AG09319 (cell line): ENCODE results near the gene PRKG1.

Source experiments
- DNase-seq: peaks from one replicate; pipeline ENCODE4 v3.0.0-alpha.2; 2010; ENCODE audit warnings: low read depth; ENCODE audit errors: extremely low read depth
- TF ChIP-seq, protein P1 (sequence below): IDR thresholded peaks from 2 replicates; pipeline ENCODE4 v1.5.1; 2011; ENCODE audit warnings: low read depth, mild to moderate bottlenecking, inconsistent platforms, low read length, moderate library complexity

The PRKG1 gene

DNA sequence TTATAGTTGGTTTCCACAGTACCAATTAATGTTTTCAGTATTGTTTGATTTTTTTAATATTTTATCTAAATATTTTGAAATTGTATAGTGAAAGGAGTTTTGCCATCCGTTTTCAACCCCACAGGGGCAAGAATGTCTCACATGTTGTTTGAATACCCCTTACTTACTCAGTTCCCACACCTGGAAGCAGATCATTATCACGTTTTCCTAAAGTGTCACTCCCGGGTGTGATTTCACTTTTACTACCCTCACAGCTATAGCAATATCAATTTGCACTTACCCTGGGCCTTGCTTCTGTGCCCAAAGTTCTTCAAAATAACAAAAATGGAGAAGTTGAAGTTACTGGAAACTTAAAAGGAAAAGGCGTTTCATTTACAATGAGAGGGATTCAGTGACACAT, 397.0 kb downstream of the PRKG1 start:
- TF ChIP-seq, protein P1, sequence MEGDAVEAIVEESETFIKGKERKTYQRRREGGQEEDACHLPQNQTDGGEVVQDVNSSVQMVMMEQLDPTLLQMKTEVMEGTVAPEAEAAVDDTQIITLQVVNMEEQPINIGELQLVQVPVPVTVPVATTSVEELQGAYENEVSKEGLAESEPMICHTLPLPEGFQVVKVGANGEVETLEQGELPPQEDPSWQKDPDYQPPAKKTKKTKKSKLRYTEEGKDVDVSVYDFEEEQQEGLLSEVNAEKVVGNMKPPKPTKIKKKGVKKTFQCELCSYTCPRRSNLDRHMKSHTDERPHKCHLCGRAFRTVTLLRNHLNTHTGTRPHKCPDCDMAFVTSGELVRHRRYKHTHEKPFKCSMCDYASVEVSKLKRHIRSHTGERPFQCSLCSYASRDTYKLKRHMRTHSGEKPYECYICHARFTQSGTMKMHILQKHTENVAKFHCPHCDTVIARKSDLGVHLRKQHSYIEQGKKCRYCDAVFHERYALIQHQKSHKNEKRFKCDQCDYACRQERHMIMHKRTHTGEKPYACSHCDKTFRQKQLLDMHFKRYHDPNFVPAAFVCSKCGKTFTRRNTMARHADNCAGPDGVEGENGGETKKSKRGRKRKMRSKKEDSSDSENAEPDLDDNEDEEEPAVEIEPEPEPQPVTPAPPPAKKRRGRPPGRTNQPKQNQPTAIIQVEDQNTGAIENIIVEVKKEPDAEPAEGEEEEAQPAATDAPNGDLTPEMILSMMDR = no peak
- no peak for DNase-seq

DNA sequence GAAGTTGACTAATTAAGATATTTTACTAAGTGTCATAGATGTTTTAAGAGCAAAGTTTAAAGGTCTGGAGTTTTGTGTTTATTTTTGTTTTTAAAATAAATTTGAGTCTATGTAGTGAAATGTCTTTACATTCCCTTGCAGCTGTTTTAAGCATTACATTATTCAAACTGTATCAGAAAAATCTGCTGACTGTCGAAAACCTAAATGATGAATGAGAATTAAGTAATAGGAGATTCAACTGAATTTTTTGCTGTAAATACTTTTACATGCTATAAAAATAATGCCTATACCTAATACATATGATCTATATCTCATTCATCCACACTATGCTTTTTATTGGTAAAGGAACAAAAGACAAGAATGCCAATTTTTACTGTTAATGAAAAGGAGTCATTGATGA, 397.9 kb downstream of the PRKG1 start:
- TF ChIP-seq, protein P1 = no peak
- no peak for DNase-seq

GRCh38 chr10:51479711-51480110, 405.4 kb downstream of the PRKG1 start:
- DNase-seq = no peak
- TF ChIP-seq, protein P1 = no peak

GRCh38 chr10:51485668-51486067, 411.4 kb downstream of the PRKG1 start:
- no peak for DNase-seq
- TF ChIP-seq, protein P1 = no peak

DNA sequence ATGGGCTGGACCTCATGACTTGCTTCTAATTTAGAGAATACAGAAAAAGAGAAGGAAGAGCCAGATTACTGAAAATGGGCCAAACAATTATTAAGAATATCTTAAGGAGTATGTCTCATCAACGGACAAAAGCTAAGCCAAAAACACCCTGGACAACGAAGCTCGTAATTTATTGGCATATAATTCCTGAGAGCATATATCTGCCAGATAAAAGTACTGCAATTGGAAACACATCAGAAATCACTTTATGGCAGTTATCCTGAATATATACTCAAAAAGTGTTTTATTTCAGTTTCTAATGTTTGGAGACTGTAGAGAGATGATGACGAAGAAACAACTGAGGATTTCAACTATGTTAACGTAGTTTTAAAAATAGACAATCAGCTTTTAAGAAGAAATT, 413.3 kb downstream of the PRKG1 start:
- TF ChIP-seq, protein P1 = no peak
- no peak for DNase-seq

DNA sequence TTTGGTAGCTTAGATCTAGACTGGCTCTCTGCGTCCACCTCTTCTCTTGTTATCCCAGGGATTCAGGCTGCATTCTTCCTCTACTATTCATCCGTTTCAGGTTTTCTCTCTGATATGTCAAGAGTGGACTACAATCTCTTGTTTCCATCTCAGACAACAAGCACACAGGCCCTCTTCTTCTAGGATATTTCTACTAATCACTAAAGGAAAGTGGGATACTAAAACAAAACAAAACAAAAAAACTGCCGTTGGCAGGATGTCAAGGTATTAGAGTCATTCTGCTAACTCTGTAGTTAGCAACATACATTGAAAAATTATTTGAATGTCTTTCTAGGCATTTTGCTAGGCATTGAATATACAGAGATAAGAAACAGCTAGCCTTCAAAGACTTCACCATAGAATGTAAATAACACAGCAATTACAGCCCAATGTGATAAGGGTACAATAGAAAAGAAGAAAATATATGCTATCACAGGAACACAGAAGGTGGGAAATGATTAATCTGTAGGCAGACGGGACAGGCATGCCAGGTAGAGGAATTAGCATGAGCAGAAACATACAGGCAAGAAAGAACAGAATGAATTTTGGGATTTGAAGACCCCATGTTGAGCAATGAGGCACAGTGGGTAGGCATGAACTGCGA, 414.6 kb downstream of the PRKG1 start:
- DNase-seq = no peak
- TF ChIP-seq, protein P1 = no peak

GRCh38 chr10:51498424-51498823, 424.1 kb downstream of the PRKG1 start:
- TF ChIP-seq, protein P1 = no peak
- DNase-seq = no peak
